PFSK-1 (cell line): ENCODE measurements around the gene PRDM11.

Experiments used
- FOXP2 ChIP-seq: optimal IDR thresholded peaks from 2 replicates; pipeline ENCODE3; 2011; ENCODE audit warnings: borderline replicate concordance, control low read depth, inconsistent platforms; ENCODE audit not compliant: insufficient read depth; ENCODE audit errors: extremely low read length, extremely low read depth
- POLR2AphosphoS5 ChIP-seq: IDR thresholded peaks from 2 replicates; pipeline ENCODE4 v1.6.1; 2012; ENCODE audit warnings: low read depth, mild to moderate bottlenecking, control low read depth, low read length, moderate library complexity
- REST ChIP-seq, 2 experiments: IDR thresholded peaks; 2 replicates each; pipeline versions ENCODE4 v1.6.1 to v1.8.0; 2011 to 2012; ENCODE audit warnings: low read depth in 2 of 2, low read length in 2 of 2, control low read depth in 1 of 2, inconsistent platforms in 1 of 2, mild to moderate bottlenecking in 1 of 2, moderate library complexity in 1 of 2; ENCODE audit not compliant: insufficient read depth in 1 of 2
- SIN3A ChIP-seq: IDR thresholded peaks from 2 replicates; pipeline ENCODE4 v1.6.1; 2012; ENCODE audit warnings: mild to moderate bottlenecking, low read length, moderate library complexity, borderline replicate concordance; ENCODE audit not compliant: insufficient read depth
- TAF1 ChIP-seq: IDR thresholded peaks from 2 replicates; pipeline ENCODE4 v1.6.1; 2012; ENCODE audit warnings: low read length, control low read depth, borderline replicate concordance; ENCODE audit not compliant: insufficient read depth

The PRDM11 gene

GRCh38 chr11:45278714-45279113, 132.3 kb downstream of the PRDM11 start:
- TF ChIP-seq POLR2AphosphoS5 (no peak), REST (IDR thresholded peaks at IDR 0.05; ENCODE audit: insufficient read depth in 1 of 2, low read depth in 2 of 2, low read length in 2 of 2) (no peak), SIN3A (no peak), TAF1 (no peak), FOXP2 (no peak)

GRCh38 chr11:45279645-45280044, 133.2 kb downstream of the PRDM11 start:
- no peak for TF ChIP-seq FOXP2
- TF ChIP-seq TAF1, result no peak
- TF ChIP-seq SIN3A, result no peak
- TF ChIP-seq REST (IDR thresholded peaks at IDR 0.05; ENCODE audit: insufficient read depth in 1 of 2, low read depth in 2 of 2, low read length in 2 of 2), result no peak

GRCh38 chr11:45280449-45280848, 134.0 kb downstream of the PRDM11 start:
- no peak for TF ChIP-seq TAF1
- TF ChIP-seq FOXP2, result no peak
- no peak for TF ChIP-seq POLR2AphosphoS5
- no peak for TF ChIP-seq REST (IDR thresholded peaks at IDR 0.05; ENCODE audit: insufficient read depth in 1 of 2, low read depth in 2 of 2, low read length in 2 of 2)
- no peak for TF ChIP-seq SIN3A

- TF ChIP-seq FOXP2 (no peak), REST (IDR thresholded peaks at IDR 0.05; ENCODE audit: insufficient read depth in 1 of 2, low read depth in 2 of 2, low read length in 2 of 2) (no peak), SIN3A (no peak), TAF1 (no peak), POLR2AphosphoS5 (no peak)
Measured at GRCh38 chr11:45282081-45282480, 135.6 kb downstream of the PRDM11 start.
